OCI-LY1 (cell line): Measurements from ENCODE around the gene NPB.

Experiments used
- CTCF ChIP-seq: fragments of 200-600 bp; sonication (generic), shearing (Covaris generic); IDR thresholded peaks from 2 replicates; pipeline ENCODE4 v1.5.1; 2017; ENCODE audit warnings: mild to moderate bottlenecking, antibody characterized with exemption, low read length, moderate library complexity, mixed read lengths
- EZH2 ChIP-seq: fragments of 200-600 bp; sonication (generic), shearing (Covaris generic); IDR thresholded peaks from 2 replicates; pipeline ENCODE4 v1.8.0; 2017; ENCODE audit warnings: borderline replicate concordance, mixed run types, mild to moderate bottlenecking, antibody characterized with exemption, low read length, moderate library complexity, mixed read lengths

- TF ChIP-seq CTCF (no peak), EZH2 (no peak)
Observed at GRCh38 chr17:81902653-81903414, 796 bp downstream of the NPB start.
